OCI-LY1 (cell line): ENCODE data around the gene P2RY11.
A peak's percentile ranks its signal among the peaks of the same experiment; 100 is the strongest.

Experiments
- H2AFZ ChIP-seq: fragments of 200-600 bp; sonication (generic), shearing (Covaris generic); 2 replicates; pipeline ENCODE4 v1.6.0; 2014; ENCODE audit warnings: antibody characterized with exemption, mild to moderate bottlenecking, low read length
- H3F3A ChIP-seq: fragments of 200-600 bp; sonication (generic), shearing (Covaris generic); 2 replicates; pipeline ENCODE4 v1.6.0; 2014; ENCODE audit warnings: mild to moderate bottlenecking, antibody characterized with exemption, low read length, moderate library complexity; ENCODE audit not compliant: insufficient read depth
- H3K27ac ChIP-seq: fragments of 200-600 bp; sonication (generic); 2 replicates; pipeline ENCODE4 v1.5.1; 2014; ENCODE audit warnings: low read length, mixed run types, mild to moderate bottlenecking, low read depth; ENCODE audit not compliant: poor library complexity, severe bottlenecking
- H3K27me3 ChIP-seq: fragments of 200-600 bp; sonication (generic); 2 replicates; pipeline ENCODE4 v1.6.0; 2014; ENCODE audit warnings: antibody characterized with exemption, mild to moderate bottlenecking, low read length, moderate library complexity; ENCODE audit not compliant: insufficient read depth
- H3K36me3 ChIP-seq: fragments of 200-600 bp; sonication (generic); 2 replicates; pipeline ENCODE4 v1.6.1; 2014; ENCODE audit warnings: mild to moderate bottlenecking, antibody characterized with exemption, low read length, moderate library complexity, mixed read lengths; ENCODE audit not compliant: insufficient read depth
- H3K4me1 ChIP-seq: fragments of 200-600 bp; sonication (generic); 2 replicates; pipeline ENCODE4 v1.5.1; 2014; ENCODE audit warnings: mild to moderate bottlenecking, low read length, moderate library complexity; ENCODE audit not compliant: insufficient read depth, severe bottlenecking
- H3K4me2 ChIP-seq: fragments of 200-600 bp; sonication (generic), shearing (Covaris generic); 2 replicates; pipeline ENCODE4 v1.6.1; 2014; ENCODE audit warnings: low read length
- H3K4me3 ChIP-seq: fragments of 200-600 bp; sonication (generic); 2 replicates; pipeline ENCODE4 v1.5.1; 2014; ENCODE audit warnings: low read length, low read depth, mild to moderate bottlenecking, mixed read lengths; ENCODE audit not compliant: poor library complexity, severe bottlenecking
- H3K79me2 ChIP-seq: fragments of 200-600 bp; shearing (Covaris generic); 2 replicates; pipeline ENCODE4 v1.6.1; 2016; ENCODE audit warnings: mixed run types, low read length, mixed read lengths; ENCODE audit not compliant: insufficient read depth
- H3K9ac ChIP-seq: fragments of 200-600 bp; sonication (generic), shearing (Covaris generic); 2 replicates; pipeline ENCODE4 v1.6.1; 2014; ENCODE audit warnings: mild to moderate bottlenecking, low read length, mixed read lengths
- H3K9me2 ChIP-seq: fragments of 200-600 bp; sonication (generic), shearing (Covaris generic); 2 replicates; pipeline ENCODE4 v1.6.1; 2014; ENCODE audit warnings: low read depth, mild to moderate bottlenecking, low read length, mixed read lengths
- H3K9me3 ChIP-seq: fragments of 200-600 bp; shearing (Covaris generic); 2 replicates; pipeline ENCODE4 v1.6.1; 2014; ENCODE audit warnings: low read length, mixed read lengths
- H4K20me1 ChIP-seq: fragments of 200-600 bp; sonication (generic), shearing (Covaris generic); 2 replicates; pipeline ENCODE4 v1.6.0; 2016; ENCODE audit warnings: mild to moderate bottlenecking, low read length; ENCODE audit not compliant: insufficient read depth
- EZH2 ChIP-seq: fragments of 200-600 bp; sonication (generic), shearing (Covaris generic); IDR thresholded peaks from 2 replicates; pipeline ENCODE4 v1.8.0; 2017; ENCODE audit warnings: borderline replicate concordance, mixed run types, mild to moderate bottlenecking, antibody characterized with exemption, low read length, moderate library complexity, mixed read lengths
- TF ChIP-seq, protein P1 (sequence below): fragments of 200-600 bp; sonication (generic), shearing (Covaris generic); IDR thresholded peaks from 2 replicates; pipeline ENCODE4 v1.5.1; 2017; ENCODE audit warnings: mild to moderate bottlenecking, antibody characterized with exemption, low read length, moderate library complexity, mixed read lengths

The P2RY11 gene

DNA sequence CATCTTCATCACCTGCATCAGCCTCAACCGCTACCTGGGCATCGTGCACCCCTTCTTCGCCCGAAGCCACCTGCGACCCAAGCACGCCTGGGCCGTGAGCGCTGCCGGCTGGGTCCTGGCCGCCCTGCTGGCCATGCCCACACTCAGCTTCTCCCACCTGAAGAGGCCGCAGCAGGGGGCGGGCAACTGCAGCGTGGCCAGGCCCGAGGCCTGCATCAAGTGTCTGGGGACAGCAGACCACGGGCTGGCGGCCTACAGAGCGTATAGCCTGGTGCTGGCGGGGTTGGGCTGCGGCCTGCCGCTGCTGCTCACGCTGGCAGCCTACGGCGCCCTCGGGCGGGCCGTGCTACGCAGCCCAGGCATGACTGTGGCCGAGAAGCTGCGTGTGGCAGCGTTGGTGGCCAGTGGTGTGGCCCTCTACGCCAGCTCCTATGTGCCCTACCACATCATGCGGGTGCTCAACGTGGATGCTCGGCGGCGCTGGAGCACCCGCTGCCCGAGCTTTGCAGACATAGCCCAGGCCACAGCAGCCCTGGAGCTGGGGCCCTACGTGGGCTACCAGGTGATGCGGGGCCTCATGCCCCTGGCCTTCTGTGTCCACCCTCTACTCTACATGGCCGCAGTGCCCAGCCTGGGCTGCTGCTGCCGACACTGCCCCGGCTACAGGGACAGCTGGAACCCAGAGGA lies 2.6 kb downstream of the P2RY11 start:
- Histone ChIP-seq H4K20me1 (no peaks in the 10 kb centered on the region), H2AFZ (no peak overlapping the region), H3K27ac (peak overlapping the region; percentile 89), H3K4me1 (peaks cover 67% of the 10 kb centered on the region), H3K36me3 (peaks cover 81% of the 10 kb centered on the region), H3K27me3 (no peaks in the 10 kb centered on the region), H3K9me2 (no peaks in the 10 kb centered on the region), H3F3A (peaks cover 14% of the 10 kb centered on the region; the same call in 1 of the 2 replicates), H3K9me3 (no peaks in the 10 kb centered on the region), H3K9ac (no peak overlapping the region; the same call in 1 of the 2 replicates), H3K4me2 (peak overlapping the region; percentile 31; the same call in 1 of the 2 replicates), H3K4me3 (no peak overlapping the region), H3K79me2 (peaks cover 5% of the 10 kb centered on the region)
- TF ChIP-seq, protein P1, sequence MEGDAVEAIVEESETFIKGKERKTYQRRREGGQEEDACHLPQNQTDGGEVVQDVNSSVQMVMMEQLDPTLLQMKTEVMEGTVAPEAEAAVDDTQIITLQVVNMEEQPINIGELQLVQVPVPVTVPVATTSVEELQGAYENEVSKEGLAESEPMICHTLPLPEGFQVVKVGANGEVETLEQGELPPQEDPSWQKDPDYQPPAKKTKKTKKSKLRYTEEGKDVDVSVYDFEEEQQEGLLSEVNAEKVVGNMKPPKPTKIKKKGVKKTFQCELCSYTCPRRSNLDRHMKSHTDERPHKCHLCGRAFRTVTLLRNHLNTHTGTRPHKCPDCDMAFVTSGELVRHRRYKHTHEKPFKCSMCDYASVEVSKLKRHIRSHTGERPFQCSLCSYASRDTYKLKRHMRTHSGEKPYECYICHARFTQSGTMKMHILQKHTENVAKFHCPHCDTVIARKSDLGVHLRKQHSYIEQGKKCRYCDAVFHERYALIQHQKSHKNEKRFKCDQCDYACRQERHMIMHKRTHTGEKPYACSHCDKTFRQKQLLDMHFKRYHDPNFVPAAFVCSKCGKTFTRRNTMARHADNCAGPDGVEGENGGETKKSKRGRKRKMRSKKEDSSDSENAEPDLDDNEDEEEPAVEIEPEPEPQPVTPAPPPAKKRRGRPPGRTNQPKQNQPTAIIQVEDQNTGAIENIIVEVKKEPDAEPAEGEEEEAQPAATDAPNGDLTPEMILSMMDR, result peak; percentile 20; the same call in 1 of the 2 replicates
- no peak for TF ChIP-seq EZH2

DNA sequence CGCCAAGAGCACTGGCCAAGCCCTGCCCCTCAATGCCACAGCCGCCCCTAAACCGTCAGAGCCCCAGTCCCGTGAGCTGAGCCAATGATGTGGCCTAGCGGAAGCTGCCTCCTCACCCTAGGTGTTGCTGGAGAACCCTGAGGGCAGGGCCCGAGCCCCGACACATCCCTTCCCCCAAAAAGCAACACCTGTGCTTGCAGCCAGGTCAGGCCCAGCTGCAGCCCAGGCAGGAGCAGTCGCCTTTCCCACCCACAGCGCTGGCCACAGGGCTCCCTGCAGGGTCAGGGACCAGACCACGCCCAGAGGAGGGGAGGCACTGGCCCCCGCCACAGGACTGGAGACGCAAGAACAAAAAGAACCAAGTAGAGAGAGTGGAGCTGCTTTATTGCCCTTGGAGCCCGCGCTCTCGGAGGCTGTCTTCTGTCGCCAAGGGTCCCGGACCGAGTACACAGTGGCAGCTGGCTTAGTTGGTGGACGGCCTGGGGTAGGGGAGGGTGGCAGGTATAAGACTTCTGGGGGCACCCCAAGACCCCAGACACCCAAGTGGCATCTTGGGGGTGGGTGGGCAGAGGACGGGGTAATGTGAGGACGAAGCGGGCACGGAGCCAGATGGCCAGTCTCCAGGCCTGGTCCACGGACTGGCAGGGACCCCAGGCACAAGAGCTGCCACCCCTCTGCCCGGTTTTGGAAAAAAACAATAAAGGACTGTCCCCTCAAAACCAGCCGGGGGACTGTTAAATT lies 3.3 kb downstream of the P2RY11 start:
- H3K9ac ChIP-seq, result no peak overlapping the region; the same call in 1 of the 2 replicates
- H3K27me3 ChIP-seq, result no peaks in the 10 kb centered on the region
- H3K9me2 ChIP-seq, result no peaks in the 10 kb centered on the region
- TF ChIP-seq, protein P1, result no peak
- TF ChIP-seq EZH2, result no peak
- peaks cover 62% of the 10 kb centered on the region for H3K4me1 ChIP-seq
- H3K4me3 ChIP-seq, result no peak overlapping the region
- no peaks in the 10 kb centered on the region for H4K20me1 ChIP-seq
- H3K4me2 ChIP-seq, result no peak overlapping the region; the same call in 1 of the 2 replicates
- H3K9me3 ChIP-seq, result no peaks in the 10 kb centered on the region
- peaks cover 77% of the 10 kb centered on the region for H3K36me3 ChIP-seq
- H3F3A ChIP-seq, result peaks cover 14% of the 10 kb centered on the region; the same call in 1 of the 2 replicates
- peak overlapping the region; percentile 89 for H3K27ac ChIP-seq
- peaks cover 8% of the 10 kb centered on the region for H3K79me2 ChIP-seq
- no peak overlapping the region for H2AFZ ChIP-seq

DNA sequence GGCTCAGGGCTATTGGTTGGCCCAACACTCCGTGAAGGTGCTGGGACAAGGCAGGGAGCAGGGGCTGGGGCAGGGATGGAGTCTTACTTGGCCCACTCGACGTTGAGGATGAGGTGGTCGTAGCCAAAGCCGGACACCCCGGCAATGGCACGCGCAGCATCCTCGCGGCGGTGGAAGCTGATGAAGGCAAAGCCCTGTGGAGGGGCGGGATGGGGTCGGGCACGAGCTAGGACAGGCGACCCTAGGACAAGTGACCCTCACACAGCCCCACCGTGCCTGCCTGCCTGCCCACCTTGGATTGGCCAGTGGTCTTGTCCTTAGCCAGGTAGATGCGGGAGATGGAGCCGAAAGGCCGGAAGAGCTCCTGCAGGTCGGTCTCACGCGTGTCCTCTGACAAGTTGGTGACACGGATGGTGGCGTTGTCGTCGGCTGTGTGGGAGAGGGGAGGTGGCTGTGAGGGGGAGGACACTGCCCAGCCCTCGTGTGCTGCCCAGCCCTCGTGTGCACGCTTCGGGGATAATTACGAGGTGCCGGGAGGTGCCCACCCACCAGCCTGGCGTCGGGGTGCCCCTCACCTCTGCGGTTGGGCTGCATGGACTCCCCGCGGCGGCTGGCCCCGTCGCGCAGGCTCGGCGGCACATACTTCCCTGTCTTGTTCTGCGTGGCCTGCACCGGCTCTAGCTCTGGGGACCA lies 4.0 kb downstream of the P2RY11 start:
- Histone ChIP-seq H3K4me1 (peaks cover 55% of the 10 kb centered on the region), H3K27me3 (no peaks in the 10 kb centered on the region), H3F3A (peaks cover 14% of the 10 kb centered on the region; the same call in 1 of the 2 replicates), H3K79me2 (peaks cover 8% of the 10 kb centered on the region), H3K4me3 (no peak overlapping the region), H3K9me2 (no peaks in the 10 kb centered on the region), H3K9me3 (no peaks in the 10 kb centered on the region), H4K20me1 (no peaks in the 10 kb centered on the region), H2AFZ (no peak overlapping the region), H3K4me2 (no peak overlapping the region), H3K9ac (no peak overlapping the region), H3K27ac (no peak overlapping the region), H3K36me3 (peaks cover 70% of the 10 kb centered on the region)
- no peak for TF ChIP-seq EZH2
- TF ChIP-seq, protein P1, result no peak
